Sigmoid colon (tissue), 7 donors: ENCODE measurements around the gene LAD1. TPM values are rescaled to one million over a fixed set of nuclear protein-coding genes. Genes with fewer than 3 reads are reported as not detected.

Experiments
- DNase-seq: peaks from one replicate; pipeline ENCODE4 v3.0.0-alpha.2; 2019
- H3K27ac ChIP-seq, 4 donors: fragments of 200-600 bp; sonication (generic); one replicate each; pipeline ENCODE4 v1.5.1; 2016 to 2019; ENCODE audit warnings: mild to moderate bottlenecking in 1 of 4
- H3K27me3 ChIP-seq, 3 donors: fragments of 200-600 bp; sonication (generic); one replicate each; pipeline ENCODE4 v1.5.1; 2019; ENCODE audit warnings: mild to moderate bottlenecking in 1 of 3
- H3K36me3 ChIP-seq, 4 donors: fragments of 200-600 bp; sonication (generic); one replicate each; pipeline ENCODE4 v1.5.1; 2016 to 2019
- H3K4me1 ChIP-seq, 4 donors: fragments of 200-600 bp; sonication (generic); one replicate each; pipeline ENCODE4 v1.5.1; 2017 to 2019
- H3K4me3 ChIP-seq, 4 donors: fragments of 200-600 bp; sonication (generic); one replicate each; pipeline ENCODE4 v1.5.1; 2017 to 2019; ENCODE audit warnings: mild to moderate bottlenecking in 2 of 4, moderate library complexity in 1 of 4
- H3K9me3 ChIP-seq, 4 donors: fragments of 200-600 bp in 3 of 4; sonication (generic) in 3 of 4; one replicate each; pipeline versions ENCODE4 v1.5.1 to v1.6.1; 2013 to 2019
- EP300 ChIP-seq, 4 donors: sonication (generic); formaldehyde crosslinking; IDR thresholded peaks; one replicate each; pipeline ENCODE4 v1.6.1; 2017; ENCODE audit warnings: antibody characterized with exemption in 4 of 4
- POLR2A ChIP-seq, 2 donors: fragments of 450-650 bp; IDR thresholded peaks; one replicate each; pipeline ENCODE4 v1.6.1; 2016; ENCODE audit warnings: antibody characterized with exemption in 2 of 2, mild to moderate bottlenecking in 2 of 2, moderate library complexity in 2 of 2
- POLR2AphosphoS5 ChIP-seq, 4 donors: sonication (generic); formaldehyde crosslinking; IDR thresholded peaks; one replicate each; pipeline ENCODE4 v1.6.1; 2017; ENCODE audit warnings: antibody characterized with exemption in 4 of 4
- WGBS, 2 donors: extraction: QIAGEN DNeasy Blood & Tissue Kit; methylation state at CpG; one replicate each; pipeline ENCODE4 v1.1.7; 2013; 5-methylcytosine and 5-hydroxymethylcytosine counted together
- intact Hi-C: fragments of 100-400 bp; cut with DNase I; formaldehyde crosslinking; loops from one replicate; pipeline ENCODE4 v1.15.1; 2023
- polyA plus RNA-seq, 3 donors: library from polyadenylated mRNA; stranded (reverse); fragments of 200-250 nt; gene quantifications; one replicate each; pipeline ENCODE4 v1.2.3, GENCODE V29; 2013
- total RNA-seq, 4 donors: library from RNA; depleted of rRNA; stranded (reverse); fragments of >200 nt; gene quantifications; one replicate each; pipeline ENCODE4 v1.1.0, GENCODE V29; 2016
- TF ChIP-seq, protein P1 (sequence below), 4 experiments: fragments of 450-650 bp in 3 of 4; fragments of 200-600 bp in 1 of 4; IDR thresholded peaks; one replicate each; pipeline ENCODE4 v1.5.1; 2016 to 2019; ENCODE audit warnings: antibody characterized with exemption in 4 of 4, mild to moderate bottlenecking in 3 of 4, moderate library complexity in 2 of 4
- donor health status: healthy with polysubstance abuse.
- donor health status: Bipolar disorder and iron deficiency.
- donor health status: healthy.

Gene LAD1
- total and polyA plus RNA-seq, 7 donors: 63.7 to 151 (median 102) TPM; not detected in 4

DNA sequence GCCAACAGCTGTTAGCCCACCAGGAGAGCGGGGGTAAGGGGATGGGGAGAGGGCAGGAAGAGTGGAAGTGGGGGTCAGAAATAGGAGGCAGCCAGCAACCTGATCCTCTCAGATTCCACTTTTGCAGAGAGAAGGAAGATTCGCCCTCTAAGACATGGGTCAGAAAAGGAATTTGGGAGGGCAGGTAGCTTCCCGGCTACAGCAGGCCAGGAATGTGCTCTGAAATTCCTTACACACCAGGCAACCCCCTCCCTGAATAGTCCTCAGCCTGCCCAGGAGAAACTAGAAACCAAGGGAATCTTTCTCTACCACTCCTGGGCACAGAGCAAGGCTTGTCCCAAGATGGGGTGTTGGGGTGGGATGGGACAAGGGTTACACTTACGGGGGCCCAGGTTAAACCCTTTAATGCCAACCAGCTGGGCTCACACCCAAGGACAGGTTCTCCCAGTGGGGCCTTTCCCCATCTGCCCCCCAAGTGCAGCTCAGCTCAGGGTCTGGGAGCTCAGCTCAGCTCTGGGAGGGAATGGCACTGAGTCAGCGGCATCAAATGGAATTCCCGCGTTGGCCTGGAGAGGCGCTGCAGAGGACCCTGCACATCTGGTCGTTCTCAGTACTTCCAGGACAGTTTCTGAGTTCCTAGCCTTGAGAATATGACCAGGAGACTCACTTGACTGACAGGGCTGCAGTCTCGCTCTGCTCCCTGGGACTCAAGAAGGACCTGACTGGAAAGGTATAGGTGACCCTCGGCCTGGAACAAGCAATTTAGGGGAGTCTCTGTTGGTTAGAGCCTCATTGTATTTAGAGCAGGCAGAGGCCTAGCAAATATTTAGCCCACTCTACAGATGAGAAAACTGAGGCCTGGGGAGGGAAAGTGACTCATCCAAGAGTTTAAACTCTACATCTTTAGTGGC, 22.4 kb downstream of the LAD1 start:
- DNase-seq: no peak
- no peaks in the 10 kb centered on the region for H3K4me1 ChIP-seq
- H3K4me3 ChIP-seq: no peak overlapping the region
- 24 to 41% methylated on average over 11 of the region's 11 CpGs for WGBS, 2 donors
- no peaks in the 10 kb centered on the region for H3K9me3 ChIP-seq
- H3K27ac ChIP-seq: no peak overlapping the region
- TF ChIP-seq EP300 (IDR thresholded peaks at IDR 0.05) (no peak), POLR2AphosphoS5 (IDR thresholded peaks at IDR 0.05) (no peak), POLR2A (IDR thresholded peaks at IDR 0.05) (no peak)
- TF ChIP-seq, protein P1, sequence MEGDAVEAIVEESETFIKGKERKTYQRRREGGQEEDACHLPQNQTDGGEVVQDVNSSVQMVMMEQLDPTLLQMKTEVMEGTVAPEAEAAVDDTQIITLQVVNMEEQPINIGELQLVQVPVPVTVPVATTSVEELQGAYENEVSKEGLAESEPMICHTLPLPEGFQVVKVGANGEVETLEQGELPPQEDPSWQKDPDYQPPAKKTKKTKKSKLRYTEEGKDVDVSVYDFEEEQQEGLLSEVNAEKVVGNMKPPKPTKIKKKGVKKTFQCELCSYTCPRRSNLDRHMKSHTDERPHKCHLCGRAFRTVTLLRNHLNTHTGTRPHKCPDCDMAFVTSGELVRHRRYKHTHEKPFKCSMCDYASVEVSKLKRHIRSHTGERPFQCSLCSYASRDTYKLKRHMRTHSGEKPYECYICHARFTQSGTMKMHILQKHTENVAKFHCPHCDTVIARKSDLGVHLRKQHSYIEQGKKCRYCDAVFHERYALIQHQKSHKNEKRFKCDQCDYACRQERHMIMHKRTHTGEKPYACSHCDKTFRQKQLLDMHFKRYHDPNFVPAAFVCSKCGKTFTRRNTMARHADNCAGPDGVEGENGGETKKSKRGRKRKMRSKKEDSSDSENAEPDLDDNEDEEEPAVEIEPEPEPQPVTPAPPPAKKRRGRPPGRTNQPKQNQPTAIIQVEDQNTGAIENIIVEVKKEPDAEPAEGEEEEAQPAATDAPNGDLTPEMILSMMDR (IDR thresholded peaks at IDR 0.05): no peak
- no peaks in the 10 kb centered on the region for H3K36me3 ChIP-seq
- H3K27me3 ChIP-seq: peaks cover 0 to 4% (median 0%) of the 10 kb centered on the region in 3 donors
- intact Hi-C loops: no loop called here

DNA sequence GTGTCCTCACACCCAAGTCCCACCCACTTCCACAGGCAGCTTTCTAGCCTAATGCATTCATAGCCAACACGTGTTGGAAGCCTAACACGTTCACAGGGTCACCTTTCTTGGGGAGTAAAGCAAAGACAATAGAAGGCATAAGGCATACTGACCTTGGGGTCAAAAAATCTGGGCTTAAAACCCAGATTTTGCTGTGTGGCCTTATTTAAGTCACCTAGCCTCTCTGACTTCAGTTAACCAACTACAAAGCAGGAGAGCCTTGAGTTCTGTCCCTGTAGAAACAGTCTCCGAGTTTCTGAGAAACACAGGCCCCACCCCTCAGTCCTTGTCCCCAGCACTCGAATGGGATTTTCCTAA, 23.0 kb downstream of the LAD1 start:
- Histone ChIP-seq H3K27ac (no peak overlapping the region), H3K4me3 (no peak overlapping the region), H3K9me3 (no peaks in the 10 kb centered on the region), H3K36me3 (no peaks in the 10 kb centered on the region), H3K4me1 (no peaks in the 10 kb centered on the region), H3K27me3 (peaks cover 0 to 4% (median 0%) of the 10 kb centered on the region in 3 donors)
- WGBS, 2 donors: 10 to 32% methylated on average over 4 of the region's 4 CpGs
- intact Hi-C loops: no loop called here
- TF ChIP-seq POLR2A (IDR thresholded peaks at IDR 0.05) (no peak), EP300 (IDR thresholded peaks at IDR 0.05) (no peak), POLR2AphosphoS5 (IDR thresholded peaks at IDR 0.05) (no peak)
- TF ChIP-seq, protein P1 (IDR thresholded peaks at IDR 0.05): no peak
- DNase-seq: no peak

DNA sequence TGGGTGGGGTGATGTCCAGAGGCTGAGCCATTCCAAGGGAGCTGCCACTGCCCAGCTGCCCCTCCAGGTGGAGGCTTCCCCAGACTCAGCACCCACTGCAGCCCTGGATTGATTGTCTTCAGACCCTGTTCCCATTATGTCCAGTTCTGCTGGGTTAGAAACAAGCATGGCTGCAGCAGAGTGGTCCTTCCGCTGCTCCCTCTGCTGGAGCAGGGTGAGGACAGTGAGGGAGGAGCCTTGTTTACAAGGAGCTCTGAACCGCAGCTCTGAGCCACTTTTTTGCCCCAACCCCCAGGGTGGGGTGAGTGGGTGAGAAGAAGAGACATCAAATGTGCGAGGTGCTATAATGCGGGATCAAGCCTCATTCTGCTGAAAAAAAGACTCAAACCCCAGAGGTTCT, 24.0 kb downstream of the LAD1 start:
- Histone ChIP-seq H3K27ac (no peak overlapping the region), H3K9me3 (no peaks in the 10 kb centered on the region), H3K27me3 (no peaks in the 10 kb centered on the region), H3K36me3 (no peaks in the 10 kb centered on the region), H3K4me3 (no peak overlapping the region), H3K4me1 (no peaks in the 10 kb centered on the region)
- intact Hi-C loops: no loop called here
- no peak for DNase-seq
- 31 to 65% methylated on average over 4 of the region's 4 CpGs for WGBS, 2 donors
- TF ChIP-seq EP300 (IDR thresholded peaks at IDR 0.05): no peak

DNA sequence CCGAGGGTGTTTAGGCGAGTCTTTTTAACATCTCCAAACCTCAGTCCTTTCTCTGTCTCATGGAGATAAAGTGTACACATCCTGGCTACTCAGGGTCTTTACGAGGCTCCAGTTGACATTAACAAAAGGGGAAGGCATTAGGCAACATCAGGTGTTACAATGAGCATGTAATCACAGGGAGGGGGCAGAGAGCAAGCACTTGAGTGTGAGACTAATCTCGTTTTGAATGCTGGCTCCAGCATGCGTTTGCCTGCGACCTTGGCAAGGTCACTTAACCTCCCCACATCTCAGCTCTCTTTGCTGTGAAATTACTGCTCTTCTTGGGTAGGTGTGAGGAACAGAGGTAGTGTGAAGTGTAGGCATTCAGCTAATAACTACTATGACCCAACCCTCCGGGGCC, 24.8 kb downstream of the LAD1 start:
- TF ChIP-seq EP300 (IDR thresholded peaks at IDR 0.05) (no peak), POLR2AphosphoS5 (IDR thresholded peaks at IDR 0.05) (no peak), POLR2A (IDR thresholded peaks at IDR 0.05) (no peak)
- TF ChIP-seq, protein P1 (IDR thresholded peaks at IDR 0.05): no peak
- H3K27me3 ChIP-seq: no peaks in the 10 kb centered on the region
- H3K9me3 ChIP-seq: no peaks in the 10 kb centered on the region
- no peak overlapping the region for H3K27ac ChIP-seq
- H3K4me1 ChIP-seq: no peaks in the 10 kb centered on the region
- H3K4me3 ChIP-seq: no peak overlapping the region
- no peak for DNase-seq
- intact Hi-C loops: no loop called here
- no peaks in the 10 kb centered on the region for H3K36me3 ChIP-seq
- WGBS, 2 donors: 16 to 30% methylated on average over 7 of the region's 7 CpGs

DNA sequence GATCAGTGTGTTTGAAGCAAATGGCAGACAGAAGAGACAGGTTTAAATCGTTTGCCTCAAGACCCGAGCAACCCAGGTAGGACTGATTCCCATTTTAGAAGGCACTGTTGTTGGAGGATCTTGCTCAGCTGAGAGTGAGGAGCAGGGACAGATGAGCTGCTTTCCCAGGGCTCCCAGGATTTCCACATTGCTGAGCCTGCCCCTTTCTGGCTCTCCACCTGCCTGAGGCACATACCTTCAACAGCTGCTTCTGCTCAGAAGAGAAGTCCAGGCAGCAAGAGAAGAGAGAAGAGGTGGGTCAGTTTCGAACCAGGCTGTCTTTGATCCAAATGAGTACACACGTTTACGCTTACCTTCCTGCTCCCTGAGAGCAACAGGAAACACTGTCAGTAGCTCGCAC, 27.3 kb downstream of the LAD1 start:
- no peak overlapping the region for H3K4me3 ChIP-seq
- 51 to 61% methylated on average over 6 of the region's 6 CpGs for WGBS, 2 donors
- no peaks in the 10 kb centered on the region for H3K9me3 ChIP-seq
- no peak for TF ChIP-seq POLR2AphosphoS5 (IDR thresholded peaks at IDR 0.05)
- TF ChIP-seq, protein P1 (IDR thresholded peaks at IDR 0.05): no peak
- TF ChIP-seq POLR2A (IDR thresholded peaks at IDR 0.05): no peak
- no peaks in the 10 kb centered on the region for H3K4me1 ChIP-seq
- DNase-seq: no peak
- no peak overlapping the region for H3K27ac ChIP-seq
- H3K36me3 ChIP-seq: no peaks in the 10 kb centered on the region
- H3K27me3 ChIP-seq: no peaks in the 10 kb centered on the region
- intact Hi-C loops: no loop called here
